Type B pancreatic cell (in vitro differentiated cells): Measurements from ENCODE around the gene TLL1. TPM values are rescaled to one million over a fixed set of nuclear protein-coding genes. Genes with fewer than 3 reads are reported as not detected.

Source experiments
- DNase-seq: peaks from one replicate; pipeline ENCODE4 v3.0.0; 2021; ENCODE audit warnings: mixed read lengths; ENCODE audit not compliant: unreplicated experiment; ENCODE audit errors: extremely low spot score
- H3K27ac Mint-ChIP-seq: 2 replicates; pipeline ENCODE4 v1.8.0; 2021; ENCODE audit warnings: mild to moderate bottlenecking, mixed read lengths
- H3K27me3 Mint-ChIP-seq: 2 replicates; pipeline ENCODE4 v1.8.0; 2021; ENCODE audit warnings: mixed read lengths
- H3K36me3 Mint-ChIP-seq: 2 replicates; pipeline ENCODE4 v1.8.0; 2021; ENCODE audit warnings: mixed read lengths
- H3K4me1 Mint-ChIP-seq: one replicate; pipeline ENCODE4 v1.8.0; 2021; ENCODE audit warnings: mixed read lengths; ENCODE audit not compliant: unreplicated experiment
- H3K4me3 Mint-ChIP-seq: 2 replicates; pipeline ENCODE4 v1.8.0; 2021; ENCODE audit warnings: mild to moderate bottlenecking, mixed read lengths
- H3K9me3 Mint-ChIP-seq: 2 replicates; pipeline ENCODE4 v1.8.0; 2021; ENCODE audit warnings: mixed read lengths
- CTCF ChIP-seq: fragments of 200-600 bp; sonication (generic); conservative IDR thresholded peaks from 2 replicates; pipeline ENCODE4 v1.5.0; 2021; ENCODE audit warnings: antibody characterized with exemption, mild to moderate bottlenecking
- total RNA-seq: library from RNA; stranded (reverse); gene quantifications from 2 replicates; pipeline ENCODE4 v1.2.1, GENCODE V29; 2021; ENCODE audit warnings: low replicate concordance

TLL1 gene
- total RNA-seq, 1 donor from 2014 or later: 2.0 TPM

- no peaks in the 10 kb centered on the region for H3K4me1 Mint-ChIP-seq
- H3K27ac Mint-ChIP-seq: no peak overlapping the region
- H3K9me3 Mint-ChIP-seq: no peaks in the 10 kb centered on the region
- H3K36me3 Mint-ChIP-seq: no peaks in the 10 kb centered on the region
- no peak overlapping the region for H3K4me3 Mint-ChIP-seq
- TF ChIP-seq CTCF: no peak
- H3K27me3 Mint-ChIP-seq: no peaks in the 10 kb centered on the region
- no peak for DNase-seq
Measured at GRCh38 chr4:166006217-166006616, 133.2 kb downstream of the TLL1 start.

- TF ChIP-seq CTCF: no peak
- Mint-ChIP-seq H3K36me3 (no peaks in the 10 kb centered on the region), H3K4me3 (no peak overlapping the region)
Measured at GRCh38 chr4:166008510-166008909, 135.5 kb downstream of the TLL1 start.

GRCh38 chr4:166012129-166013030, 139.3 kb downstream of the TLL1 start:
- DNase-seq: no peak
- no peak overlapping the region for H3K4me3 Mint-ChIP-seq

More at GRCh38 chr4:166008510-166008909, 135.5 kb downstream of the TLL1 start:
- Mint-ChIP-seq H3K27me3 (no peaks in the 10 kb centered on the region), H3K9me3 (no peaks in the 10 kb centered on the region), H3K4me1 (no peaks in the 10 kb centered on the region), H3K27ac (no peak overlapping the region)
- no peak for DNase-seq

GRCh38 chr4:166014411-166014810, 141.4 kb downstream of the TLL1 start:
- H3K27ac Mint-ChIP-seq: no peak overlapping the region
- no peaks in the 10 kb centered on the region for H3K27me3 Mint-ChIP-seq
- TF ChIP-seq CTCF: no peak
- H3K4me3 Mint-ChIP-seq: no peak overlapping the region
- H3K36me3 Mint-ChIP-seq: no peaks in the 10 kb centered on the region
- no peaks in the 10 kb centered on the region for H3K9me3 Mint-ChIP-seq
- H3K4me1 Mint-ChIP-seq: no peaks in the 10 kb centered on the region
- no peak for DNase-seq

More at GRCh38 chr4:166012129-166013030, 139.3 kb downstream of the TLL1 start:
- TF ChIP-seq CTCF: no peak
- H3K27me3 Mint-ChIP-seq: no peaks in the 10 kb centered on the region
- no peaks in the 10 kb centered on the region for H3K4me1 Mint-ChIP-seq
- H3K36me3 Mint-ChIP-seq: no peaks in the 10 kb centered on the region
- H3K9me3 Mint-ChIP-seq: no peaks in the 10 kb centered on the region
- H3K27ac Mint-ChIP-seq: no peak overlapping the region

- Mint-ChIP-seq H3K27ac (no peak overlapping the region), H3K36me3 (no peaks in the 10 kb centered on the region), H3K4me1 (no peaks in the 10 kb centered on the region), H3K4me3 (no peak overlapping the region), H3K27me3 (no peaks in the 10 kb centered on the region), H3K9me3 (no peaks in the 10 kb centered on the region)
- TF ChIP-seq CTCF: no peak
- DNase-seq: no peak
Measured at GRCh38 chr4:166017804-166018203, 144.8 kb downstream of the TLL1 start.
